HepG2 (cell line): ENCODE measurements around the gene DCDC2C. TPM values are rescaled to one million over a fixed set of nuclear protein-coding genes. Genes with fewer than 3 reads are reported as not detected.

Source experiments
- HHEX ChIP-seq: IDR thresholded peaks from 2 replicates; pipeline ENCODE4 v1.6.1; 2016; ENCODE audit warnings: control low read depth
- IRF2 ChIP-seq: IDR thresholded peaks from 2 replicates; pipeline ENCODE4 v1.6.1; 2018; ENCODE audit warnings: missing genetic modification reagents, missing compliant biosample characterization
- SMAD9 ChIP-seq: sonication (generic); formaldehyde crosslinking; IDR thresholded peaks from 2 replicates; pipeline ENCODE4 v1.5.1; 2020; ENCODE audit warnings: mild to moderate bottlenecking, missing genetic modification reagents
- ZNF138 ChIP-seq: sonication (generic); formaldehyde crosslinking; IDR thresholded peaks from 2 replicates; pipeline ENCODE4 v1.5.0; 2020; ENCODE audit warnings: mild to moderate bottlenecking, low read depth, missing genetic modification reagents
- ZNF292 ChIP-seq: sonication (generic); formaldehyde crosslinking; IDR thresholded peaks from 2 replicates; pipeline ENCODE4 v1.8.1; 2022; ENCODE audit warnings: mild to moderate bottlenecking, low read depth, missing genetic modification reagents, borderline replicate concordance
- ZNF296 ChIP-seq: sonication (generic); formaldehyde crosslinking; conservative IDR thresholded peaks from 2 replicates; pipeline ENCODE4 v1.5.0; 2020; ENCODE audit warnings: mild to moderate bottlenecking, missing genetic modification reagents
- ZNF660 ChIP-seq: sonication (generic); formaldehyde crosslinking; IDR thresholded peaks from 2 replicates; pipeline ENCODE4 v1.5.1; 2020; ENCODE audit warnings: mild to moderate bottlenecking, low read depth, missing genetic modification reagents, borderline replicate concordance
- ZNF672 ChIP-seq: sonication (generic); formaldehyde crosslinking; IDR thresholded peaks from 2 replicates; pipeline ENCODE4 v1.8.1; 2022; ENCODE audit warnings: missing genetic modification reagents
- polyA plus RNA-seq, 8 experiments: library from polyadenylated mRNA; depleted of rRNA in 3 of 8; stranded (reverse) in 7 of 8; unstranded in 1 of 8; fragments of >200 nt; fragmentation: Illumina TruSeq in 4 of 8; extraction: Trizol in 4 of 8; gene quantifications; 2 replicates each; pipeline versions ENCODE4 v1.2.1 to v1.2.3, GENCODE V29; 2011 to 2016; ENCODE audit warnings: low read depth in 4 of 8, missing spikeins in 1 of 8, mixed read lengths in 1 of 8; ENCODE audit not compliant: insufficient read depth in 1 of 8
- total RNA-seq, 5 experiments: library from RNA; depleted of rRNA; stranded (reverse); fragments of >200 nt; fragmentation: Illumina TruSeq; extraction: Trizol; gene quantifications; 2 replicates each; pipeline ENCODE4 v1.2.3, GENCODE V29; 2016; ENCODE audit warnings: low read depth in 1 of 5
- TF ChIP-seq, protein P1 (sequence below), 2 experiments: fragments of 450-650 bp in 1 of 2; sonication (generic) in 1 of 2; formaldehyde crosslinking; IDR thresholded peaks; 2 replicates each; pipeline versions ENCODE4 v1.5.0 to v1.8.0; 2020 to 2022; ENCODE audit warnings: mild to moderate bottlenecking in 1 of 2, missing genetic modification reagents in 1 of 2
- TF ChIP-seq, protein P2 (sequence below): sonication (generic); formaldehyde crosslinking; IDR thresholded peaks from 2 replicates; pipeline ENCODE4 v1.4.0; 2020; ENCODE audit warnings: low read depth, missing genetic modification reagents
- TF ChIP-seq, protein P3 (sequence below): sonication (generic); formaldehyde crosslinking; IDR thresholded peaks from 2 replicates; pipeline ENCODE4 v1.4.0; 2020; ENCODE audit warnings: missing genetic modification reagents
- TF ChIP-seq, protein P4 (sequence below): sonication (generic); formaldehyde crosslinking; IDR thresholded peaks from 2 replicates; pipeline ENCODE4 v1.4.0; 2020; ENCODE audit warnings: missing genetic modification reagents
- TF ChIP-seq, protein P5 (sequence below): sonication (generic); formaldehyde crosslinking; conservative IDR thresholded peaks from 2 replicates; pipeline ENCODE4 v1.8.0; 2022; ENCODE audit warnings: low read depth, missing genetic modification reagents
- TF ChIP-seq, protein P6 (sequence below): sonication (generic); formaldehyde crosslinking; IDR thresholded peaks from 2 replicates; pipeline ENCODE4 v1.4.0; 2020; ENCODE audit warnings: missing genetic modification reagents

DCDC2C gene
- total and polyA plus RNA-seq, 2 of the 13 experiments (the other 11 are each of a cell fraction or from before 2014, with no cell fraction given) = not detected

DNA sequence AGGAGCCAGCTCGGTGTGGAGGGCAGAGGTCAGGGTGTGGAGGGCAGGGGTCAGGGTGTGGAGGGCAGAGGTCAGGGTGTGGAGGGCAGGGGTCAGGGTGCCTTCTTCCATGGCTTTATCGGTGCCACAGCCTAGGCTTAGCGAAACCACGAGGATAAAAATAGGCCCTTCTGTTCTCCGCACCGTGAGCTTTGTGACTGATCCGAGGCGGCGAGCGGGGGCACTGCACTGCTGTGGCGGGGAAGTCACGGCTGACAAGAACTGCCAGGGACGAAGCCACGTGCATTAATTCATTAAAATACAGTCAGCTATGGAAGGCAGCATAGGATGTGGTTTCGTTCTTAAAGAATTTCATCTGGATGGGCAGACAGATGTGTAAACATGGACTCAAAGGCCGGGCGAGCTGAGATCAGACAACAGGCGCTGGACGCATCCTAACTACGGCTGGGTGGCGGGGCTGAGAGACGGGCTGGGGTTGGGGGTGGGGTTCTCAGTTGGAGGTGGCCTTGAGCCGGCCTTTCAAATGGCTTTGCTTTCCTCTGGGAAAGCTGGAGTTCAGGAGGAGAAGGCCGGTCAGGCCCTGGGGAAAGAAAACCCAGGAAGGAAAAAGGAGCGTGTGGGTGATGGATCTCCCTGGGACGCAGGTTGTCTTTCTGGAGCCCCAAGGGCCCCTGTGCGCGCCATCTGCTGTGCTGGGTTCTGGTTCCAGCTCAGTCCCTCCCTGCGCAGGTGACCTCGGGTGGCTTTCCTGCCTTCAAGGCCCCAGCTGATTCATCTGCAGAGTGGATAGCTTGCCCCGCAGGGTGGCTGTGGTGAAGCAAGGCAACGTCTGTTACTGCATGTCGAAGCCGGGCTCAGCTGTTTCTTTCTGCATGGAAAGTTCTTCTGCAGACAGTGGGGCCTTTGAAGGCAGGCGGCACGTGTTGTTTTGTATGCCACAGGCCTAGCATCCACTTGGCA is 46.3 kb upstream of the DCDC2C start (continued):
- TF ChIP-seq SMAD9 (CRISPR knock-in tag) (0 out of 2 replicates have a peak, but pooled peaks have one; percentile 52), IRF2 (0 out of 2 replicates have a peak, but pooled peaks have one; percentile 22), ZNF296 (CRISPR knock-in tag) (no peak), ZNF672 (CRISPR knock-in tag) (0 out of 2 replicates have a peak, but pooled peaks have one; percentile 63), ZNF292 (CRISPR knock-in tag) (peak; percentile 74; the same call in 1 of the 2 replicates), ZNF138 (0 out of 2 replicates have a peak, but pooled peaks have one; percentile 27), HHEX (no peak), ZNF660 (CRISPR knock-in tag) (no peak)
- TF ChIP-seq, protein P1, sequence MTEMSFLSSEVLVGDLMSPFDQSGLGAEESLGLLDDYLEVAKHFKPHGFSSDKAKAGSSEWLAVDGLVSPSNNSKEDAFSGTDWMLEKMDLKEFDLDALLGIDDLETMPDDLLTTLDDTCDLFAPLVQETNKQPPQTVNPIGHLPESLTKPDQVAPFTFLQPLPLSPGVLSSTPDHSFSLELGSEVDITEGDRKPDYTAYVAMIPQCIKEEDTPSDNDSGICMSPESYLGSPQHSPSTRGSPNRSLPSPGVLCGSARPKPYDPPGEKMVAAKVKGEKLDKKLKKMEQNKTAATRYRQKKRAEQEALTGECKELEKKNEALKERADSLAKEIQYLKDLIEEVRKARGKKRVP (CRISPR knock-in tag; IDR thresholded peaks at IDR 0.05) = peak in 1 of 2 experiments; percentile 24; a peak in 1 of 4 replicates
- TF ChIP-seq, protein P2, sequence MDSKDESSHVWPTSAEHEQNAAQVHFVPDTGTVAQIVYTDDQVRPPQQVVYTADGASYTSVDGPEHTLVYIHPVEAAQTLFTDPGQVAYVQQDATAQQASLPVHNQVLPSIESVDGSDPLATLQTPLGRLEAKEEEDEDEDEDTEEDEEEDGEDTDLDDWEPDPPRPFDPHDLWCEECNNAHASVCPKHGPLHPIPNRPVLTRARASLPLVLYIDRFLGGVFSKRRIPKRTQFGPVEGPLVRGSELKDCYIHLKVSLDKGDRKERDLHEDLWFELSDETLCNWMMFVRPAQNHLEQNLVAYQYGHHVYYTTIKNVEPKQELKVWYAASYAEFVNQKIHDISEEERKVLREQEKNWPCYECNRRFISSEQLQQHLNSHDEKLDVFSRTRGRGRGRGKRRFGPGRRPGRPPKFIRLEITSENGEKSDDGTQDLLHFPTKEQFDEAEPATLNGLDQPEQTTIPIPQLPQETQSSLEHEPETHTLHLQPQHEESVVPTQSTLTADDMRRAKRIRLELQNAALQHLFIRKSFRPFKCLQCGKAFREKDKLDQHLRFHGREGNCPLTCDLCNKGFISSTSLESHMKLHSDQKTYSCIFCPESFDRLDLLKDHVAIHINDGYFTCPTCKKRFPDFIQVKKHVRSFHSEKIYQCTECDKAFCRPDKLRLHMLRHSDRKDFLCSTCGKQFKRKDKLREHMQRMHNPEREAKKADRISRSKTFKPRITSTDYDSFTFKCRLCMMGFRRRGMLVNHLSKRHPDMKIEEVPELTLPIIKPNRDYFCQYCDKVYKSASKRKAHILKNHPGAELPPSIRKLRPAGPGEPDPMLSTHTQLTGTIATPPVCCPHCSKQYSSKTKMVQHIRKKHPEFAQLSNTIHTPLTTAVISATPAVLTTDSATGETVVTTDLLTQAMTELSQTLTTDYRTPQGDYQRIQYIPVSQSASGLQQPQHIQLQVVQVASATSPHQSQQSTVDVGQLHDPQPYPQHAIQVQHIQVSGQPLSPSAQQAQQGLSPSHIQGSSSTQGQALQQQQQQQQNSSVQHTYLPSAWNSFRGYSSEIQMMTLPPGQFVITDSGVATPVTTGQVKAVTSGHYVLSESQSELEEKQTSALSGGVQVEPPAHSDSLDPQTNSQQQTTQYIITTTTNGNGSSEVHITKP = peak; percentile 22; the same call in 1 of the 2 replicates
- TF ChIP-seq, protein P3, sequence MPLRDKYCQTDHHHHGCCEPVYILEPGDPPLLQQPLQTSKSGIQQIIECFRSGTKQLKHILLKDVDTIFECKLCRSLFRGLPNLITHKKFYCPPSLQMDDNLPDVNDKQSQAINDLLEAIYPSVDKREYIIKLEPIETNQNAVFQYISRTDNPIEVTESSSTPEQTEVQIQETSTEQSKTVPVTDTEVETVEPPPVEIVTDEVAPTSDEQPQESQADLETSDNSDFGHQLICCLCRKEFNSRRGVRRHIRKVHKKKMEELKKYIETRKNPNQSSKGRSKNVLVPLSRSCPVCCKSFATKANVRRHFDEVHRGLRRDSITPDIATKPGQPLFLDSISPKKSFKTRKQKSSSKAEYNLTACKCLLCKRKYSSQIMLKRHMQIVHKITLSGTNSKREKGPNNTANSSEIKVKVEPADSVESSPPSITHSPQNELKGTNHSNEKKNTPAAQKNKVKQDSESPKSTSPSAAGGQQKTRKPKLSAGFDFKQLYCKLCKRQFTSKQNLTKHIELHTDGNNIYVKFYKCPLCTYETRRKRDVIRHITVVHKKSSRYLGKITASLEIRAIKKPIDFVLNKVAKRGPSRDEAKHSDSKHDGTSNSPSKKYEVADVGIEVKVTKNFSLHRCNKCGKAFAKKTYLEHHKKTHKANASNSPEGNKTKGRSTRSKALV = no peak
- TF ChIP-seq, protein P4, sequence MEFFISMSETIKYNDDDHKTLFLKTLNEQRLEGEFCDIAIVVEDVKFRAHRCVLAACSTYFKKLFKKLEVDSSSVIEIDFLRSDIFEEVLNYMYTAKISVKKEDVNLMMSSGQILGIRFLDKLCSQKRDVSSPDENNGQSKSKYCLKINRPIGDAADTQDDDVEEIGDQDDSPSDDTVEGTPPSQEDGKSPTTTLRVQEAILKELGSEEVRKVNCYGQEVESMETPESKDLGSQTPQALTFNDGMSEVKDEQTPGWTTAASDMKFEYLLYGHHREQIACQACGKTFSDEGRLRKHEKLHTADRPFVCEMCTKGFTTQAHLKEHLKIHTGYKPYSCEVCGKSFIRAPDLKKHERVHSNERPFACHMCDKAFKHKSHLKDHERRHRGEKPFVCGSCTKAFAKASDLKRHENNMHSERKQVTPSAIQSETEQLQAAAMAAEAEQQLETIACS = no peak
- TF ChIP-seq, protein P5, sequence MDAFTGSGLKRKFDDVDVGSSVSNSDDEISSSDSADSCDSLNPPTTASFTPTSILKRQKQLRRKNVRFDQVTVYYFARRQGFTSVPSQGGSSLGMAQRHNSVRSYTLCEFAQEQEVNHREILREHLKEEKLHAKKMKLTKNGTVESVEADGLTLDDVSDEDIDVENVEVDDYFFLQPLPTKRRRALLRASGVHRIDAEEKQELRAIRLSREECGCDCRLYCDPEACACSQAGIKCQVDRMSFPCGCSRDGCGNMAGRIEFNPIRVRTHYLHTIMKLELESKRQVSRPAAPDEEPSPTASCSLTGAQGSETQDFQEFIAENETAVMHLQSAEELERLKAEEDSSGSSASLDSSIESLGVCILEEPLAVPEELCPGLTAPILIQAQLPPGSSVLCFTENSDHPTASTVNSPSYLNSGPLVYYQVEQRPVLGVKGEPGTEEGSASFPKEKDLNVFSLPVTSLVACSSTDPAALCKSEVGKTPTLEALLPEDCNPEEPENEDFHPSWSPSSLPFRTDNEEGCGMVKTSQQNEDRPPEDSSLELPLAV (CRISPR knock-in tag) = no peak
- TF ChIP-seq, protein P6, sequence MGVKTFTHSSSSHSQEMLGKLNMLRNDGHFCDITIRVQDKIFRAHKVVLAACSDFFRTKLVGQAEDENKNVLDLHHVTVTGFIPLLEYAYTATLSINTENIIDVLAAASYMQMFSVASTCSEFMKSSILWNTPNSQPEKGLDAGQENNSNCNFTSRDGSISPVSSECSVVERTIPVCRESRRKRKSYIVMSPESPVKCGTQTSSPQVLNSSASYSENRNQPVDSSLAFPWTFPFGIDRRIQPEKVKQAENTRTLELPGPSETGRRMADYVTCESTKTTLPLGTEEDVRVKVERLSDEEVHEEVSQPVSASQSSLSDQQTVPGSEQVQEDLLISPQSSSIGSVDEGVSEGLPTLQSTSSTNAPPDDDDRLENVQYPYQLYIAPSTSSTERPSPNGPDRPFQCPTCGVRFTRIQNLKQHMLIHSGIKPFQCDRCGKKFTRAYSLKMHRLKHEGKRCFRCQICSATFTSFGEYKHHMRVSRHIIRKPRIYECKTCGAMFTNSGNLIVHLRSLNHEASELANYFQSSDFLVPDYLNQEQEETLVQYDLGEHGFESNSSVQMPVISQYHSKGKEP (CRISPR knock-in tag) = no peak
